ENCODE results near the gene OSGIN1.

OSGIN1 gene

GRCh38 chr16:83917152-83918120, 35.6 kb upstream of the OSGIN1 start:
- TF ChIP-seq EZH2phosphoT487 (IDR thresholded peaks at IDR 0.05; ENCODE audit: borderline replicate concordance, low read length), result no peak
- no peak for TF ChIP-seq CTCF (IDR thresholded peaks at IDR 0.05; ENCODE audit: low read depth, low read length, poor library complexity, severe bottlenecking)
- Histone ChIP-seq H3K9me3 (ENCODE audit: control insufficient read depth, insufficient read depth, low read length) (no peaks in the 10 kb centered on the region), H4K20me1 (ENCODE audit: control insufficient read depth, insufficient read depth, low read depth, low read length) (no peaks in the 10 kb centered on the region), H3K79me2 (ENCODE audit: control insufficient read depth, low read length) (no peaks in the 10 kb centered on the region), H3K4me1 (ENCODE audit: control insufficient read depth, low read length) (no peaks in the 10 kb centered on the region), H3K4me3 (ENCODE audit: low read length) (no peak overlapping the region), H3K27me3 (ENCODE audit: control insufficient read depth, low read length) (no peaks in the 10 kb centered on the region), H3K36me3 (ENCODE audit: control insufficient read depth, low read length) (peaks cover 20% of the 10 kb centered on the region), H3F3A (ENCODE audit: control insufficient read depth, insufficient read depth) (no peaks in the 10 kb centered on the region), H3K27ac (ENCODE audit: low read depth, low read length) (no peak overlapping the region), H3K9me2 (replicated peaks; ENCODE audit: control insufficient read depth, low read length) (no peaks in the 10 kb centered on the region), H3K4me2 (ENCODE audit: low read length) (no peak overlapping the region)

GRCh38 chr16:83920894-83921491, 32.0 kb upstream of the OSGIN1 start:
- no peaks in the 10 kb centered on the region for H3K9me2 ChIP-seq (replicated peaks; ENCODE audit: control insufficient read depth, low read length)
- no peak overlapping the region for H3K4me3 ChIP-seq (ENCODE audit: low read length)
- peaks cover 16% of the 10 kb centered on the region for H3K36me3 ChIP-seq (ENCODE audit: control insufficient read depth, low read length)
- no peaks in the 10 kb centered on the region for H3K79me2 ChIP-seq (ENCODE audit: control insufficient read depth, low read length)
- TF ChIP-seq CTCF (IDR thresholded peaks at IDR 0.05; ENCODE audit: low read depth, low read length, poor library complexity, severe bottlenecking), result no peak
- TF ChIP-seq EZH2phosphoT487 (IDR thresholded peaks at IDR 0.05; ENCODE audit: borderline replicate concordance, low read length), result no peak
- no peaks in the 10 kb centered on the region for H3K4me1 ChIP-seq (ENCODE audit: control insufficient read depth, low read length)
- no peaks in the 10 kb centered on the region for H3K9me3 ChIP-seq (ENCODE audit: control insufficient read depth, insufficient read depth, low read length)
- H3K27me3 ChIP-seq (ENCODE audit: control insufficient read depth, low read length), result no peaks in the 10 kb centered on the region
- no peaks in the 10 kb centered on the region for H3F3A ChIP-seq (ENCODE audit: control insufficient read depth, insufficient read depth)
- H3K4me2 ChIP-seq (ENCODE audit: low read length), result no peak overlapping the region
- H4K20me1 ChIP-seq (ENCODE audit: control insufficient read depth, insufficient read depth, low read depth, low read length), result no peaks in the 10 kb centered on the region
- no peak overlapping the region for H3K27ac ChIP-seq (ENCODE audit: low read depth, low read length)

GRCh38 chr16:83923581-83924365, 29.3 kb upstream of the OSGIN1 start:
- no peak overlapping the region for H3K4me3 ChIP-seq (ENCODE audit: low read length)
- H3K9me3 ChIP-seq (ENCODE audit: control insufficient read depth, insufficient read depth, low read length), result no peaks in the 10 kb centered on the region
- H3K79me2 ChIP-seq (ENCODE audit: control insufficient read depth, low read length), result no peaks in the 10 kb centered on the region
- no peak overlapping the region for H3K27ac ChIP-seq (ENCODE audit: low read depth, low read length)
- H3K4me2 ChIP-seq (ENCODE audit: low read length), result no peak overlapping the region
- no peaks in the 10 kb centered on the region for H3K27me3 ChIP-seq (ENCODE audit: control insufficient read depth, low read length)
- peaks cover 4% of the 10 kb centered on the region; the same call in 1 of the 2 replicates for H3K36me3 ChIP-seq (ENCODE audit: control insufficient read depth, low read length)
- no peaks in the 10 kb centered on the region for H3K4me1 ChIP-seq (ENCODE audit: control insufficient read depth, low read length)
- no peaks in the 10 kb centered on the region for H3F3A ChIP-seq (ENCODE audit: control insufficient read depth, insufficient read depth)
- TF ChIP-seq EZH2phosphoT487 (IDR thresholded peaks at IDR 0.05; ENCODE audit: borderline replicate concordance, low read length), result no peak
- no peak for TF ChIP-seq CTCF (IDR thresholded peaks at IDR 0.05; ENCODE audit: low read depth, low read length, poor library complexity, severe bottlenecking)
- H4K20me1 ChIP-seq (ENCODE audit: control insufficient read depth, insufficient read depth, low read depth, low read length), result no peaks in the 10 kb centered on the region
- H3K9me2 ChIP-seq (replicated peaks; ENCODE audit: control insufficient read depth, low read length), result no peaks in the 10 kb centered on the region
